ENCODE data around the gene CD38. TPM values are rescaled to one million over a fixed set of nuclear protein-coding genes. Genes with fewer than 3 reads are reported as not detected.
"Not testable (repeated sequence)": the region's sequence is repeated elsewhere in the genome, so short reads cannot be mapped to it uniquely, and the experiment has no call there.

CD38 gene
- total and polyA plus RNA-seq, 2 experiments from 2014 or later: 0.13 to 1.1 TPM

- no peak for TF ChIP-seq EZH2phosphoT487 (IDR thresholded peaks at IDR 0.05; ENCODE audit: low read depth, severe bottlenecking, unreplicated experiment)
- TF ChIP-seq EZH2 (IDR thresholded peaks at IDR 0.05; ENCODE audit: borderline replicate concordance): no peak
- Histone ChIP-seq H3K4me3 (no peak overlapping the region), H3K9me3 (ENCODE audit: low read depth) (no peaks in the 10 kb centered on the region), H2AFZ (no peak overlapping the region), H3K79me2 (no peaks in the 10 kb centered on the region), H3K9me2 (replicated peaks; ENCODE audit: insufficient read depth) (no peaks in the 10 kb centered on the region), H3K4me1 (ENCODE audit: insufficient read depth) (no peaks in the 10 kb centered on the region), H3K36me3 (replicated peaks; ENCODE audit: insufficient read depth, low read depth) (no peaks in the 10 kb centered on the region), H3K27me3 (no peaks in the 10 kb centered on the region), H4K20me1 (ENCODE audit: insufficient read depth, poor library complexity, severe bottlenecking) (no peaks in the 10 kb centered on the region), H3K27ac (no peak overlapping the region), H3K4me2 (no peak overlapping the region)
- DNase-seq (ENCODE audit: low spot score): no peak
- WGBS (ENCODE audit: low lambda C conversion rate, missing lambda C conversion rate): 77% methylated on average over 5 of the region's 5 CpGs
Measured at GRCh38 chr4:15797320-15797719, 19.2 kb downstream of the CD38 start.

DNA sequence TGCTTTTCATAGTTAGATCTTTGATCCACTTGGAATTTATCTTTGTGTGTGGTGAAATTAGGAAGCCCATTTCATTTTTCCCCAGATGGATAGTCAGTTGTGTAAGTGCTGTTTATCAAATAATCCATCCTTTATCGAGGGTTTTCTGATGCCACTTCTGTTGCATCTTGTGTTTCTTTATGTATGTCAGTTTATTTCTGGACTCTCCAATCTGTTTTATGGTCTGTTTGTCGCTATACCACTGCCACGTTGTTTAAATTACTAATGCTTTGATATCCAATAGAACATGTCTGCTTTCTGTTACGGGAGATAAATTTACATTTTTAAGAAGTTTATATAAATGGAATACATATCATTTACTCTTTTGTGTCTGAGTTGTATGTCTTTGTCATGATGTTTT lies 21.0 kb downstream of the CD38 start:
- no peaks in the 10 kb centered on the region for H3K9me2 ChIP-seq (replicated peaks; ENCODE audit: insufficient read depth)
- DNase-seq (ENCODE audit: low spot score): no peak
- no peaks in the 10 kb centered on the region for H3K27me3 ChIP-seq
- H3K9me3 ChIP-seq (ENCODE audit: low read depth): no peaks in the 10 kb centered on the region
- TF ChIP-seq EZH2 (IDR thresholded peaks at IDR 0.05; ENCODE audit: borderline replicate concordance) (no peak), EZH2phosphoT487 (IDR thresholded peaks at IDR 0.05; ENCODE audit: low read depth, severe bottlenecking, unreplicated experiment) (no peak)
- TF ChIP-seq, protein P1, sequence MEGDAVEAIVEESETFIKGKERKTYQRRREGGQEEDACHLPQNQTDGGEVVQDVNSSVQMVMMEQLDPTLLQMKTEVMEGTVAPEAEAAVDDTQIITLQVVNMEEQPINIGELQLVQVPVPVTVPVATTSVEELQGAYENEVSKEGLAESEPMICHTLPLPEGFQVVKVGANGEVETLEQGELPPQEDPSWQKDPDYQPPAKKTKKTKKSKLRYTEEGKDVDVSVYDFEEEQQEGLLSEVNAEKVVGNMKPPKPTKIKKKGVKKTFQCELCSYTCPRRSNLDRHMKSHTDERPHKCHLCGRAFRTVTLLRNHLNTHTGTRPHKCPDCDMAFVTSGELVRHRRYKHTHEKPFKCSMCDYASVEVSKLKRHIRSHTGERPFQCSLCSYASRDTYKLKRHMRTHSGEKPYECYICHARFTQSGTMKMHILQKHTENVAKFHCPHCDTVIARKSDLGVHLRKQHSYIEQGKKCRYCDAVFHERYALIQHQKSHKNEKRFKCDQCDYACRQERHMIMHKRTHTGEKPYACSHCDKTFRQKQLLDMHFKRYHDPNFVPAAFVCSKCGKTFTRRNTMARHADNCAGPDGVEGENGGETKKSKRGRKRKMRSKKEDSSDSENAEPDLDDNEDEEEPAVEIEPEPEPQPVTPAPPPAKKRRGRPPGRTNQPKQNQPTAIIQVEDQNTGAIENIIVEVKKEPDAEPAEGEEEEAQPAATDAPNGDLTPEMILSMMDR (IDR thresholded peaks at IDR 0.05; ENCODE audit: poor library complexity): no peak
- no peak overlapping the region for H3K4me3 ChIP-seq
- no peak overlapping the region for H3K4me2 ChIP-seq
- H3K79me2 ChIP-seq: no peaks in the 10 kb centered on the region
- no peak overlapping the region for H2AFZ ChIP-seq
- 60% methylated on average over 4 of the region's 4 CpGs for WGBS (ENCODE audit: low lambda C conversion rate, missing lambda C conversion rate)
- H3K27ac ChIP-seq: no peak overlapping the region
- H3K36me3 ChIP-seq (replicated peaks; ENCODE audit: insufficient read depth, low read depth): no peaks in the 10 kb centered on the region
- no peaks in the 10 kb centered on the region for H3K4me1 ChIP-seq (ENCODE audit: insufficient read depth)
- H4K20me1 ChIP-seq (ENCODE audit: insufficient read depth, poor library complexity, severe bottlenecking): no peaks in the 10 kb centered on the region

GRCh38 chr4:15799701-15800100 lies 21.6 kb downstream of the CD38 start:
- no peak overlapping the region for H3K27ac ChIP-seq
- H2AFZ ChIP-seq: no peak overlapping the region
- H3K9me3 ChIP-seq (ENCODE audit: low read depth): no peaks in the 10 kb centered on the region
- H3K36me3 ChIP-seq (replicated peaks; ENCODE audit: insufficient read depth, low read depth): no peaks in the 10 kb centered on the region
- H3K4me2 ChIP-seq: no peak overlapping the region
- no peak for TF ChIP-seq EZH2phosphoT487 (IDR thresholded peaks at IDR 0.05; ENCODE audit: low read depth, severe bottlenecking, unreplicated experiment)
- TF ChIP-seq, protein P1 (IDR thresholded peaks at IDR 0.05; ENCODE audit: poor library complexity): no peak
- no peak for TF ChIP-seq EZH2 (IDR thresholded peaks at IDR 0.05; ENCODE audit: borderline replicate concordance)
- no peaks in the 10 kb centered on the region for H4K20me1 ChIP-seq (ENCODE audit: insufficient read depth, poor library complexity, severe bottlenecking)
- H3K4me1 ChIP-seq (ENCODE audit: insufficient read depth): no peaks in the 10 kb centered on the region
- H3K27me3 ChIP-seq: no peaks in the 10 kb centered on the region
- no peak for DNase-seq (ENCODE audit: low spot score)
- H3K79me2 ChIP-seq: no peaks in the 10 kb centered on the region
- no peaks in the 10 kb centered on the region for H3K9me2 ChIP-seq (replicated peaks; ENCODE audit: insufficient read depth)
- 73% methylated on average over 2 of the region's 2 CpGs for WGBS (ENCODE audit: low lambda C conversion rate, missing lambda C conversion rate)
- H3K4me3 ChIP-seq: no peak overlapping the region

DNA sequence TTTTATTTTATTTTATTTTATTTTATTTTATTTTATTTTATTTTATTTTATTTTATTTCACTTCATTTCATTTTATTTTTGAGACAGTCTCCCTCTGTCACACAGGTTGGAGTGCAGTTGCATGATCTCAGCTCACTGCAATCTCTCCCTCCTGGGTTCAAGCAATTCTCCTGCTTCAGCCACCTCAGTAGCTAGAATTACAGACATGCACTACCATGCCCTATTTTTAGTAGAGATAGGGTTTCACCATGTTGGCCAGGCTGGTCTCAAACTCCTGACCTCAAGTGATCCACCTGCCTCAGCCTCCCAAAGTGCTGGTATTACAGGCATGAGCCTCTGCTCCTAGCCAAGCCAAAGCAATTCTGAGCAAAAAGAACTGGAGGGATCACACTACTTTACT lies 24.4 kb downstream of the CD38 start:
- not testable (repeated sequence) for H4K20me1 ChIP-seq (ENCODE audit: insufficient read depth, poor library complexity, severe bottlenecking); H3K4me2 ChIP-seq; H3K4me3 ChIP-seq; H3K27me3 ChIP-seq; H3K9me3 ChIP-seq (ENCODE audit: low read depth); H3K4me1 ChIP-seq (ENCODE audit: insufficient read depth); DNase-seq (ENCODE audit: low spot score); H3K79me2 ChIP-seq; H3K9me2 ChIP-seq (replicated peaks; ENCODE audit: insufficient read depth); H3K27ac ChIP-seq; H2AFZ ChIP-seq; H3K36me3 ChIP-seq (replicated peaks; ENCODE audit: insufficient read depth, low read depth)
